NOMO-1 treated with dmso at 0.1 percent for 144 hours (cell line): ENCODE measurements around the gene EML4.
"Not testable (repeated sequence)": the region's sequence is repeated elsewhere in the genome, so short reads cannot be mapped to it uniquely, and the experiment has no call there.

ENCODE experiments used
- DNase-seq: peaks from one replicate; lab custom pipeline; 2025; ENCODE audit not compliant: unreplicated experiment; lab: John Stamatoyannopoulos, UW

EML4 gene

GRCh38 chr2:42327125-42327524 is 158.0 kb downstream of the EML4 start:
- DNase-seq = no peak

- DNase-seq = no peak
These were observed 159.1 kb downstream of the EML4 start for GRCh38 chr2:42328148-42328833.

- no peak for DNase-seq
These were observed 159.8 kb downstream of the EML4 start for GRCh38 chr2:42328923-42329322.

GRCh38 chr2:42329736-42330135 is 160.6 kb downstream of the EML4 start:
- no peak for DNase-seq

GRCh38 chr2:42331569-42332284 is 162.6 kb downstream of the EML4 start:
- no peak for DNase-seq

- no peak for DNase-seq
These were observed 163.4 kb downstream of the EML4 start for GRCh38 chr2:42332575-42332974.

- no peak for DNase-seq
These were observed 164.4 kb downstream of the EML4 start for GRCh38 chr2:42333579-42333978.

- DNase-seq = no peak
These were observed 165.1 kb downstream of the EML4 start for GRCh38 chr2:42334220-42334619.

- DNase-seq = not testable (repeated sequence)
These were observed 165.7 kb downstream of the EML4 start for GRCh38 chr2:42334865-42335264.

GRCh38 chr2:42335514-42336104 is 166.5 kb downstream of the EML4 start:
- no peak for DNase-seq

GRCh38 chr2:42336361-42336965 is 167.3 kb downstream of the EML4 start:
- DNase-seq = no peak

GRCh38 chr2:42337356-42337820 is 168.2 kb downstream of the EML4 start:
- DNase-seq = no peak

- no peak for DNase-seq
These were observed 168.9 kb downstream of the EML4 start for GRCh38 chr2:42337846-42338566.

- DNase-seq = no peak
These were observed 169.5 kb downstream of the EML4 start for GRCh38 chr2:42338567-42339190.

GRCh38 chr2:42339191-42339912 is 170.2 kb downstream of the EML4 start:
- no peak for DNase-seq

- no peak for DNase-seq
These were observed 171.1 kb downstream of the EML4 start for GRCh38 chr2:42340045-42340937.

- DNase-seq = no peak
These were observed 171.9 kb downstream of the EML4 start for GRCh38 chr2:42340938-42341636.

- DNase-seq = no peak
These were observed 173.1 kb downstream of the EML4 start for GRCh38 chr2:42342061-42342794.
